Type B pancreatic cell (in vitro differentiated cells): Measurements from ENCODE around the gene CATSPERE. TPM values are rescaled to one million over a fixed set of nuclear protein-coding genes. Genes with fewer than 3 reads are reported as not detected.
"Not testable (repeated sequence)": the region's sequence is repeated elsewhere in the genome, so short reads cannot be mapped to it uniquely, and the experiment has no call there.

Experiments used
- DNase-seq: peaks from one replicate; pipeline ENCODE4 v3.0.0; 2021; ENCODE audit warnings: mixed read lengths; ENCODE audit not compliant: unreplicated experiment; ENCODE audit errors: extremely low spot score
- H3K27ac Mint-ChIP-seq: 2 replicates; pipeline ENCODE4 v1.8.0; 2021; ENCODE audit warnings: mild to moderate bottlenecking, mixed read lengths
- H3K27me3 Mint-ChIP-seq: 2 replicates; pipeline ENCODE4 v1.8.0; 2021; ENCODE audit warnings: mixed read lengths
- H3K36me3 Mint-ChIP-seq: 2 replicates; pipeline ENCODE4 v1.8.0; 2021; ENCODE audit warnings: mixed read lengths
- H3K4me1 Mint-ChIP-seq: one replicate; pipeline ENCODE4 v1.8.0; 2021; ENCODE audit warnings: mixed read lengths; ENCODE audit not compliant: unreplicated experiment
- H3K4me3 Mint-ChIP-seq: 2 replicates; pipeline ENCODE4 v1.8.0; 2021; ENCODE audit warnings: mild to moderate bottlenecking, mixed read lengths
- H3K9me3 Mint-ChIP-seq: 2 replicates; pipeline ENCODE4 v1.8.0; 2021; ENCODE audit warnings: mixed read lengths
- total RNA-seq: library from RNA; stranded (reverse); gene quantifications from 2 replicates; pipeline ENCODE4 v1.2.1, GENCODE V29; 2021; ENCODE audit warnings: low replicate concordance
- TF ChIP-seq, protein P1 (sequence below): fragments of 200-600 bp; sonication (generic); conservative IDR thresholded peaks from 2 replicates; pipeline ENCODE4 v1.5.0; 2021; ENCODE audit warnings: antibody characterized with exemption, mild to moderate bottlenecking

The CATSPERE gene
- total RNA-seq, 1 donor from 2014 or later = 1.1 TPM

DNA sequence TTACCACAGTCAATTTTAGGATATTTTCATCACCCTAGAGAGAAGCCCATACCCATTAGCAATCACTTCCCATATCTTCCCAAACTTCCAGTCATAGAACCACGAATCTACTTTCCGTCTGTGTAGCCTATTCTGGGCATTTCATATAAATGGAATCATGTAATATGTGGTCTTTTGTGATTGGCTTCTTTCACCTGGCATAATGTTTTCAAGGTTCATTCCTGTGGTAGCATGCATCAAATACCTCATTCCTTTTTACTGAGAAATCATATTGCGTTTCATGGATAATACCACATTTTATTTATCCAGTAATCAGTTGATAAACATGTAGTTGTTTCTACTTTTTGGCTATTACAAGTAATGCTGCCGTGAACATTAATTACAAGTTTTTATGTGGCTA, 213.4 kb downstream of the CATSPERE start:
- no peaks in the 10 kb centered on the region for H3K27me3 Mint-ChIP-seq
- H3K4me1 Mint-ChIP-seq = no peaks in the 10 kb centered on the region
- peaks cover 33% of the 10 kb centered on the region for H3K36me3 Mint-ChIP-seq
- H3K27ac Mint-ChIP-seq = no peak overlapping the region
- H3K4me3 Mint-ChIP-seq = no peak overlapping the region
- peaks cover 14% of the 10 kb centered on the region for H3K9me3 Mint-ChIP-seq
- TF ChIP-seq, protein P1, sequence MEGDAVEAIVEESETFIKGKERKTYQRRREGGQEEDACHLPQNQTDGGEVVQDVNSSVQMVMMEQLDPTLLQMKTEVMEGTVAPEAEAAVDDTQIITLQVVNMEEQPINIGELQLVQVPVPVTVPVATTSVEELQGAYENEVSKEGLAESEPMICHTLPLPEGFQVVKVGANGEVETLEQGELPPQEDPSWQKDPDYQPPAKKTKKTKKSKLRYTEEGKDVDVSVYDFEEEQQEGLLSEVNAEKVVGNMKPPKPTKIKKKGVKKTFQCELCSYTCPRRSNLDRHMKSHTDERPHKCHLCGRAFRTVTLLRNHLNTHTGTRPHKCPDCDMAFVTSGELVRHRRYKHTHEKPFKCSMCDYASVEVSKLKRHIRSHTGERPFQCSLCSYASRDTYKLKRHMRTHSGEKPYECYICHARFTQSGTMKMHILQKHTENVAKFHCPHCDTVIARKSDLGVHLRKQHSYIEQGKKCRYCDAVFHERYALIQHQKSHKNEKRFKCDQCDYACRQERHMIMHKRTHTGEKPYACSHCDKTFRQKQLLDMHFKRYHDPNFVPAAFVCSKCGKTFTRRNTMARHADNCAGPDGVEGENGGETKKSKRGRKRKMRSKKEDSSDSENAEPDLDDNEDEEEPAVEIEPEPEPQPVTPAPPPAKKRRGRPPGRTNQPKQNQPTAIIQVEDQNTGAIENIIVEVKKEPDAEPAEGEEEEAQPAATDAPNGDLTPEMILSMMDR = no peak
- DNase-seq = no peak

DNA sequence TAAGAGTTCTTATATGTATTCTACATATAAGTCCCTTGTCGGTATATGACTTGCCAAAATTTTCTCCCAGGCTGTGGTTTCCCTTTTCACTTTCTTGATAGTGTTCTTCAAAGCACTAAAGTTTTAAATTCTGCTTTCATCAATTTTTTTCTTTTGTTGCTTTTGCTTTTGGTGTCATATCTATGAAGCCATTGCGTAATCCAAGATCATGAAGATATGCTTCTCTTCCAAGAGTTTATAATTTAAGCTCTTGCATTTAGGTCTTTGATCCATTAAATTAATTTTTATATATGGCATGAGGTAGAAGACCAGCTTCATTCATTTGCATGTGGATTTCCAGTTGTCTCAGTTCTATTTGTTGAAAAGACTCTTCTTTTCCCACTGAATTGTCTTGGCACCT, 214.1 kb downstream of the CATSPERE start:
- Mint-ChIP-seq H3K9me3 (peaks cover 14% of the 10 kb centered on the region), H3K27ac (no peak overlapping the region), H3K4me3 (no peak overlapping the region), H3K36me3 (peaks cover 36% of the 10 kb centered on the region), H3K4me1 (no peaks in the 10 kb centered on the region), H3K27me3 (no peaks in the 10 kb centered on the region)
- TF ChIP-seq, protein P1 = no peak
- no peak for DNase-seq

DNA sequence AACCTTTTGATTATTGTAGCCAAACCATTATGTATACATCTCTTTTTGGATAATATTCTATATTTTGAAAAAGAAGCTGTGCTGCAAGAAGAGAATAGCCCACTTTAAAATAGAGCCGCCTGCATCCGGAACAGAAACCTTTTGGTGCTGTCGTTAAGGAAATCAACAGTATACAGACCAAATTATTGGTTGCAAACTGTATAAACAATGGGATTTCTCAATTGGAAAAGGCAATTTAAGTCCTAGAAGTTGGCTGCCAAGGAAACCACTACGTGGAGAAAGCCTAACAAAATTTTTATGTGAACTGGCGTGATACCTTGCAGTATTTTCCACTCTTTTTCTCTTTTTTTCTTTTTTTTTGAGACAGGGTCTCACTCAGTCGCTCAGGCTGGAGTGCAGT, 217.6 kb downstream of the CATSPERE start:
- H3K27ac Mint-ChIP-seq = no peak overlapping the region
- no peaks in the 10 kb centered on the region for H3K4me1 Mint-ChIP-seq
- peaks cover 10% of the 10 kb centered on the region for H3K9me3 Mint-ChIP-seq
- peaks cover 37% of the 10 kb centered on the region for H3K36me3 Mint-ChIP-seq
- H3K27me3 Mint-ChIP-seq = no peaks in the 10 kb centered on the region
- no peak for DNase-seq
- TF ChIP-seq, protein P1 = no peak
- no peak overlapping the region for H3K4me3 Mint-ChIP-seq

DNA sequence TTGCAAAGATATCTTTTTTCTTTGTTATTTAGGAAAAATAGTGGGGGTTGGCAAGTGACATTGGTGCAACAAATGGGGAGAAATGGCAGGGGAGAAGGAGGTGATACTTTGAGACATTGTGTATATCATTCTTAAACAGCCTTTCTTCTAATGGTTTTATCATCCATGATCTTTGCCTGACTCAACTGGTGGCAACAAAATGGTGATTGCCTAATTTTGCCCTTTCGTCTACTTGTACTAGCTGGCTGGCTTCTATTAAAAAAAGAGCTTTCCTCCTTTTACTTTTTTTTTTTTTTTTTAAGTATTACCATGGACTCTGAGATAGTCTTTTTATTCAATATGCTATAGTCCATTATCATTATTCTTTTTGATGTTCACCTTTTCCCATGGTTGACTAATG, 219.6 kb downstream of the CATSPERE start:
- Mint-ChIP-seq H3K4me3 (no peak overlapping the region), H3K4me1 (peaks cover 2% of the 10 kb centered on the region), H3K9me3 (no peaks in the 10 kb centered on the region), H3K36me3 (peaks cover 29% of the 10 kb centered on the region), H3K27ac (no peak overlapping the region), H3K27me3 (no peaks in the 10 kb centered on the region)
- TF ChIP-seq, protein P1 = no peak
- no peak for DNase-seq

DNA sequence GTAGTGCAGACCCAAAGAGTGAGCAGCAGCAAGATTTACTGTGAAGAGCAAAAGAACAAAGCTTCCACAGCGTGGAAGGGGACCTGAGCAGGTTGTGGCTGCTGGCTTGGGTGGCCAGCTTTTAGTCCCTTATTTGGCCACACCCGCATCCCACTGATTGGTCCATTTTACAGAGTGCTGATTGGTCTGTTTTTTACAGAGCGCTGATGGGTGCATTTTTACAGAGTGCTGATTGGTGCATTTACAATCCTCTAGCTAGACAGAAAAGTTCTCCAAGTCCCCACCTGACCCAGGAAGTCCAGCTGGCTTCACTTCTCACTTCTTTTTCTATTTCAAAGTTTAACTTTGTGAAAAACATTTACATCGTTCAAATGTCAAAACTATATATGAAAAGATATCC, 221.0 kb downstream of the CATSPERE start:
- H3K9me3 Mint-ChIP-seq, H3K27ac Mint-ChIP-seq, H3K4me1 Mint-ChIP-seq, H3K4me3 Mint-ChIP-seq, DNase-seq, H3K27me3 Mint-ChIP-seq: not testable (repeated sequence)
- H3K36me3 Mint-ChIP-seq = peaks cover 31% of the 10 kb centered on the region

Other genes with a start within 250 kb of the CATSPERE start
- 33.3 and 38.7 TPM in 2 replicates for gene ADSS2, start 9.4 kb upstream of the CATSPERE start, total RNA-seq
- 27.5 and 34.4 TPM in 2 replicates for gene DESI2, start 191.9 kb downstream of the CATSPERE start, total RNA-seq